NCI-H460 (cell line): ENCODE data around the gene LGALS9. TPM values are rescaled to one million over a fixed set of nuclear protein-coding genes. Genes with fewer than 3 reads are reported as not detected.
"Not testable (repeated sequence)": the region's sequence is repeated elsewhere in the genome, so short reads cannot be mapped to it uniquely, and the experiment has no call there.

Experiments
- DNase-seq: peaks from one replicate; pipeline ENCODE4 v3.0.0-alpha.2; 2016; ENCODE audit warnings: low read depth; ENCODE audit errors: extremely low read depth
- small RNA-seq, 2 experiments: library from RNA; depleted of rRNA; stranded (forward); fragments of <200 nt; gene quantifications; one replicate each; pipeline ENCODE3, GENCODE V24; 2014
- total RNA-seq: library from RNA; depleted of rRNA; stranded (reverse); fragments of >200 nt; shearing (Covaris generic); gene quantifications from 2 replicates; pipeline ENCODE4 v1.2.3, GENCODE V29; 2014; rRNA removed

Gene LGALS9
- total RNA-seq, 1 experiment from 2014 or later = 0.25 TPM

DNA sequence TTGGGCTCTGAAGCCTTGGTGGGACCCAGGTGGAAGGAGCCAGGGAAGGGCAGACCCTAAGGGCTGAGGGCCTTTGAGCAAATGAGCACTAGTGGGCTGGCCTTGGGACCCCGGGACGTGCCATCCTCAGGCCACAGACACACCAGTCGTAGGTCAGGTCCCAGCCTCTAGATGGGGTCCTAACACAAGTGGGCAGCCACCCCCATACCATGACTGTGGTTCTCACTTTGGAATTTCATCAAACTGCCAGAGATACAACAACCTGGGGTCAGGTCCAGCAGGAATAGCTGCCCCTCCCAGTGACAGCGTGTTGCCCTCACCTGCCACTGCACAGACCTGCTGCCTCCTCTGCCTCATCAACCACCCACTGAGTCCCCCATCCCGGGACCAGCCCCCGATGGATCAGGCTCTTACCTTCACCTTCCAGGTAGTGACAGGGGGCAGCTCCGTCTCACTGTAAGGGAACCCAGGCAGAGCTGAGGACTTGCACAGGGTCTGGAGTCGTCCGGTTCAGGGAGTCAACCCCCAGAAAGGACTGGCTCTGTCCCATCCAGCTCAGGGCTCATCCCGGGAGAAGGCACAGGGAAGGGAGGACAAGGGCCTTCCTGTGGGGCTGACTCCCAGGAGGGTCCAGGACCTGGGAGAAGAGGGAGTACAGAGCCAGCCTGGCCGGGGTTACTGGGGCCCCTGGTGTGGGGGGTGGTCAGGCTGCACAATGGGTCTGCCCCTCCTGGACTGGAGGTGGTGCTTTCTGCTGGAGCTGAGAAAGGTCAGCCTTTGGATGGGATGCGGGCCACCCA lies 40.0 kb downstream of the LGALS9 start:
- DNase-seq = no peak

- DNase-seq = no peak
These were observed 40.6 kb downstream of the LGALS9 start for GRCh38 chr17:27671591-27671910.

GRCh38 chr17:27671977-27672480 lies 41.0 kb downstream of the LGALS9 start:
- not testable (repeated sequence) for DNase-seq

- DNase-seq = no peak
These were observed 43.3 kb downstream of the LGALS9 start for GRCh38 chr17:27674335-27674734.

DNA sequence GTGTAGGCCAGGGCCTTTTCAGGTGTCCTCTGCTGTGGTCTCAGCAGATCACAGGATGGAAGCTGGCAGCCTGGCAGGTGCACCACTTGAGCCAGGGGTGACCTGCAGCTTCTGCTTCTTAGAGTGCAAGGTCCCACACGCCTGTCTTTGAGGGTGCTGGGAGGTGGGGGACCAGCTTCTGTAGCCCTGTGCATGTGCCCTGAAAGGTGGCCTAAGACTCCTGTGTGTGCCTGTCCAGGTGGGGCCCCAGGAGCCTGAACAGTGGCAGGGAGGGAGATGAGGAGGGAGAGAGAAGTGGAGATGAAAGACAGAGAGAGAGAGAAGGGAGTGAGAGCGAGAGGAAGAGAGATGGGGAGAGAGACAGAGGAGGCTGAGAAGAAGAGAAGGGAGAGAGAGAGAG lies 46.2 kb downstream of the LGALS9 start:
- no peak for DNase-seq

GRCh38 chr17:27686322-27686721 lies 55.3 kb downstream of the LGALS9 start:
- DNase-seq = not testable (repeated sequence)

DNA sequence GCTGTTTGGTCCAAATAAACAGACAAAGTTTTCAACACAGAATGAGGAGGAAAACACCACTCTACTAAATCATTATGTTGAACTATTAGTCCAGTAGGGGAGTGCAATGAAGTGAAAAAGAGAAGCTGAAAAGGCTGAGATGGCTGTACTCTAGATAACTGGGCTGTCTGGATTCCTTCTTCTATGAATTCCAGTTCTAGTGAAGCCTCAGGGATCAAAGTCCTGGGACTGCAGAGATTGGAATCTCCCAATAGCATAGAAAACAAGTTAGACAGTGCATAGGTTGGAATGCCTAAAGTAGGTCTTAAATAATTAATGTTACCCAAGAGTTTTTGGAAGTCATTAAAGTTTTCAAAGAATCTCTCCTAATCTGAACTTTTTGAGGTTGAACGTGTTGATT lies 59.9 kb downstream of the LGALS9 start:
- no peak for DNase-seq

- DNase-seq = not testable (repeated sequence)
These were observed 64.3 kb downstream of the LGALS9 start for GRCh38 chr17:27695254-27695814.

Small RNAs within 50 kb of the gene (small RNA-seq; reads per million reads assigned to genes)
- gene AC015688.1 (0 reads per million in 2 experiments), gene AC015688.2 (0 reads per million in 2 experiments), gene AC015688.5 (0 reads per million in 2 experiments), gene CPDP1 (0 reads per million in 2 experiments)

Other genes starting within 250 kb of the LGALS9 start
- gene KSR1, start 174.7 kb upstream of the LGALS9 start, total RNA-seq = 8.3 and 11.7 TPM in 2 replicates
- gene NOS2, start 169.3 kb downstream of the LGALS9 start, total RNA-seq = not detected in 2 replicates